Measurements from ENCODE around the gene DTNA. TPM values are rescaled to one million over a fixed set of nuclear protein-coding genes. Genes with fewer than 3 reads are reported as not detected.
A peak's percentile ranks its signal among the peaks of the same experiment; 100 is the strongest.

DTNA gene
- total RNA-seq, 2 experiments from 2014 or later, result 0.48 to 0.53 TPM

DNA sequence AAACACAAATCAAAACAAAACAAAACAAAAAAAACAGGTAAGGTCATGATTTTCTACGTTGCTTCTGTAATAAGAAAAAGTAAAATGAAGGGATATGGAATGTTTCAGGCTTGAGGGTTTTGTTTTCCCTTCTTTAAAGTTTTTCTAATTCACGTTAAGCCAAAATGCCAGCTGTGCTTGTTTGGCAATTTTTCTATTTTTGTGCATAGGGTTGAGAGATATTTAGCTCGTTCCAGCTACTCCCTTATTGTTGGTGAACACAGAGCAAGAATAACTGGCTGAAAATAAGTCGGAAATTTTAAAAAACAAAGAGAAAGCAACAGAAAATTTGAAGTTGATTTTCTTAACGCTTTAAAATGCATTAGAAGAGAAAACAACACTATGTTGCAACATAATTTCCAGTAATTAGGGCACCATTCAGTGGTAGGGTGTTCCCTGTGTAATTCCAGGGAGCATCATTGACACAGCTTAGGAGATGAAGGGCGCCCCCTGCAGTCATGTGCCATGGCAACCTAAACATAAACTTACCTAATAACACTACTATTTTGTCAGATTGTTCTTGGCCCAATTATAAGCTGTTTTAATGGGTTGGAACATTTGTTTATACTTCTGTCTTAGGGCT, 99.5 kb downstream of the DTNA start:
- no peak overlapping the region for H3K4me3 Mint-ChIP-seq

DNA sequence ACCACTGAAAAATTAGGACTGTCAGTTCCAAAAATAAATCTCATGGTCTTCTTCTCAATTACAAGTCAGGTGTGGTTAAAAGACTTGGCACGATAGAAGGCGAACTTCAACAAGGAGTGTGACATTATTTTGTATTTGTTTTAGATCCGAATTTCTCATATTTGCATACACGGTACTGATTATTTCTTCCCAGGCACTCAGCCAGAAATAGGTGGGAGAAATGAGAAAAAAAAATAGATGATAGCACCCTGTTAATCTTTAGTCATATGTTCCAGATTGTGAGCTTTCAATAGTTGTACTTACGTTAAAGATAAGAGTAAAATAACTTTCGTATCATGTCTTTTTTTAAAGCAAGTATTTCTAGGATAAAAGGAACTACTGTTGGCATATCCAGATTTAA, 106.1 kb downstream of the DTNA start:
- Mint-ChIP-seq H3K27ac (no peak overlapping the region), H3K9me3 (ENCODE audit: low read depth) (no peaks in the 10 kb centered on the region)

More for the DNA sequence above, 99.5 kb downstream of the DTNA start:
- no peak overlapping the region for H3K27ac Mint-ChIP-seq
- CTCF ChIA-PET, result no interaction called here
- intact Hi-C loops (cut with DNase I, micrococcal nuclease), result no loop called here
- peaks cover 2% of the 10 kb centered on the region for H3K4me1 Mint-ChIP-seq
- POLR2A ChIA-PET, result no interaction called here
- no peaks in the 10 kb centered on the region for H3K9me3 Mint-ChIP-seq (ENCODE audit: low read depth)
- H3K36me3 Mint-ChIP-seq (ENCODE audit: low read depth), result no peaks in the 10 kb centered on the region
- ATAC-seq, result no peak
- H3K27me3 Mint-ChIP-seq, result peaks cover 19% of the 10 kb centered on the region
- DNase-seq, result peak; percentile 38

DNA sequence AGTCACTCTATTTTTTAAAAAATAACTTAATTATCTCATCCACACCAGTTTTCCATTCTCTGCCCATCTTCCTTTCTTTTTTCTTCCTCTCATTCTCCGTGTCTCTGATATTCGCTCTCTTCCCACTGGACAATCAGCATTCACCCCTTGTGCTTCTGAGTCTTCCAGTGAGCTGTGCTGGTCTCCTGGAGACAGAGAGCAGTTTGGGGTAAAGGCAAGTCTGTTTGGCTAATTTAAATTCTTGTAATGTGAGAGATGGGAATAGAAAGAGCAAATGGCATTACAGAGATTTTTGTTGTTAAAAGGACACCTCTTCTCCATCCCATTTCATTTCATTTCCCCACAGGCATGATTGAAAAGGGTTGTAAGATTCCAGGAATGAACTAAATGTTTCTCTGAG, 107.5 kb downstream of the DTNA start:
- no peaks in the 10 kb centered on the region for H3K36me3 Mint-ChIP-seq (ENCODE audit: low read depth)
- DNase-seq (no peak), ATAC-seq (no peak)
- no peaks in the 10 kb centered on the region for H3K9me3 Mint-ChIP-seq (ENCODE audit: low read depth)
- ChIA-PET CTCF (no interaction called here), POLR2A (no interaction called here)
- no peaks in the 10 kb centered on the region for H3K4me1 Mint-ChIP-seq
- intact Hi-C loops (cut with DNase I, micrococcal nuclease), result no loop called here
- no peak overlapping the region for H3K27ac Mint-ChIP-seq
- peaks cover 10% of the 10 kb centered on the region for H3K27me3 Mint-ChIP-seq
- H3K4me3 Mint-ChIP-seq, result no peak overlapping the region

More for the DNA sequence above, 106.1 kb downstream of the DTNA start:
- H3K4me1 Mint-ChIP-seq, result no peaks in the 10 kb centered on the region
- ATAC-seq (no peak), DNase-seq (no peak)
- H3K4me3 Mint-ChIP-seq, result no peak overlapping the region
- no peaks in the 10 kb centered on the region for H3K36me3 Mint-ChIP-seq (ENCODE audit: low read depth)
- ChIA-PET CTCF (interaction anchor here (1.1 kb wide), 1 partner anchor 8 kb away, joined by 3 read pairs; no protein-coding TSS in a partner anchor), POLR2A (no interaction called here)
- intact Hi-C loops (cut with DNase I, micrococcal nuclease), result no loop called here
- H3K27me3 Mint-ChIP-seq, result peaks cover 13% of the 10 kb centered on the region

DNA sequence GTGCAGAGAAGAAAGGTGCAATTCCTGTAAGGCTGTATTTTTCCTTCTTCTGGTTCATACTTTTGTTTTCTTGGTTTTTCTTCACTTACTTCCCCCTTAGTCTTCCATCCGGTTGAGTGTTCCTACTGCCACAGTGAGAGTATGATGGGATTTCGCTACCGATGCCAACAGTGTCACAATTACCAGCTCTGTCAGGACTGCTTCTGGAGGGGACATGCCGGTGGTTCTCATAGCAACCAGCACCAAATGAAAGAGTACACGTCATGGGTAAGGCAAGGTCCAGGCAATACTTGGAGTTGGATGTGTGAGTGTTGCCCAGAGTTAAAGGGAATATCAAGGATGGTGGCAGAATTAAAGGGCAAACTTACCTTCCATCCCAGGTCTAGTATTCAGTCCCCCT, 108.0 kb downstream of the DTNA start:
- Mint-ChIP-seq H3K27ac (no peak overlapping the region), H3K4me1 (no peaks in the 10 kb centered on the region)

DNA sequence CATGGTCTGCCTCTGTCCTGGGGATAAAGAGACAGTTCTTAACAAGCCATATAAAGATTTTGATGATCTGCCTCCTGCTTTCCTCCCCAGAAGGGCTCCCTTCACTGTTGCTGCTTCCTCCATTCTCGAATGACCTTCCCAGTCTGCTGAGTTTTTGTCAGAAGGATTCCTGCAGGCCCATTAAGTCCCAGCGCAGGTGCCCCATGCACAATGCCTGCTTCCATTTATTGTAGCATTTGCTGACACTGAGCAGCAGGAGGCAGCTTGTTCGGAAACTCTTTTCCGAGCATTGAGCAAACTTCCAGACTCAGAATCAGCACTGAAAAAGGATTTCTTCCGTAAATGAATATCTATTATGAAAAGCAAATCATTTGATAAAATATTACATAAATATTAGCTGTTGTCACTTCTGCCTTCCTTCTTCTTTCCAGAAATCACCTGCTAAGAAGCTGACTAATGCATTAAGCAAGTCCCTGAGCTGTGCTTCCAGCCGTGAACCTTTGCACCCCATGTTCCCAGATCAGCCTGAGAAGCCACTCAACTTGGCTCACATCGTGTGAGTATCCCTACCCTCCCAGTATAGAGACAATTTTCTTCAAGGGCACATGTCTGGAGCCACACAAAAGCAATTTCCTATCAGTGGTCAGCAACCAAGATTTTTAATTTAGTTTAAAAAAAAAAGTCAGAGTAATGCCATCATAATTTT, 110.4 kb downstream of the DTNA start:
- ATAC-seq (no peak), DNase-seq (no peak)
- Mint-ChIP-seq H3K9me3 (ENCODE audit: low read depth) (no peaks in the 10 kb centered on the region), H3K4me1 (no peaks in the 10 kb centered on the region), H3K27ac (no peak overlapping the region), H3K27me3 (peaks cover 8% of the 10 kb centered on the region), H3K36me3 (ENCODE audit: low read depth) (no peaks in the 10 kb centered on the region), H3K4me3 (no peak overlapping the region)
- intact Hi-C loops (cut with DNase I, micrococcal nuclease), result no loop called here
- POLR2A ChIA-PET, result interaction anchor here (0.6 kb wide), 1 partner anchor 38 kb away, joined by 3 read pairs; no protein-coding TSS in a partner anchor
- CTCF ChIA-PET, result no interaction called here

More for the DNA sequence above, 108.0 kb downstream of the DTNA start:
- CTCF ChIA-PET, result no interaction called here
- Mint-ChIP-seq H3K9me3 (ENCODE audit: low read depth) (no peaks in the 10 kb centered on the region), H3K27me3 (peaks cover 9% of the 10 kb centered on the region), H3K4me3 (no peak overlapping the region), H3K36me3 (ENCODE audit: low read depth) (no peaks in the 10 kb centered on the region)
- intact Hi-C loops (cut with DNase I, micrococcal nuclease), result no loop called here
- no peak for DNase-seq
- ATAC-seq, result no peak
- POLR2A ChIA-PET, result no interaction called here

DNA sequence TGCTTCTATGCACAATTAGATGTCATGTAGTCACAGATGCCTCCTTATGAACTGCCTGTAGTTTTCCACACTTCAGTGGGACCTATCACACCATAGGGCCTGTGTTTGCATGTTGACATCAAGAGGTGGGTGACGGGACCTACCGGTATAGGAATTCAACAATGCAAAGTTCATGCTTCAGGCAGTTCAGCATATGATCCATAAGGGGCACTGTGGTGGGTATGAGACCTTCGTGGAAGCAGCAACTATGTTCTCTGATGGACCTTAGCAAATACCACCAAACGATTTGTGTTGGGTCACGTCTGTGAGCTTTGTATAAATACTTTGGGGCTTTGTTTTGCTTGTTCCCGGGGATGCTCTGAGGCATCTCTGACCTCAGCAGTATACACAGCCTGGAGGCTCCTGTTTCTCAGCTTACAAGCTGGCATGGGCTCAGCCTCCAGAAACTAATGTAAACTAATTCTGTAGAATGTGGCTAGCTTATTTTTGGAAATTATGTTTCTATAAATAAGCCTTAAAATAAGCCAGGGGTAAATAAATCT, 111.6 kb downstream of the DTNA start:
- Mint-ChIP-seq H3K4me1 (no peaks in the 10 kb centered on the region), H3K4me3 (no peak overlapping the region), H3K9me3 (ENCODE audit: low read depth) (no peaks in the 10 kb centered on the region), H3K27ac (no peak overlapping the region), H3K36me3 (ENCODE audit: low read depth) (no peaks in the 10 kb centered on the region), H3K27me3 (peaks cover 8% of the 10 kb centered on the region)
- ATAC-seq, result no peak
- ChIA-PET POLR2A (no interaction called here), CTCF (interaction anchor here (0.6 to 1.3 kb wide), 2 partner anchors 9 to 682 kb away, joined by 3 read pairs; no protein-coding TSS in a partner anchor)
- DNase-seq, result no peak
- intact Hi-C loops (cut with DNase I, micrococcal nuclease), result no loop called here

DNA sequence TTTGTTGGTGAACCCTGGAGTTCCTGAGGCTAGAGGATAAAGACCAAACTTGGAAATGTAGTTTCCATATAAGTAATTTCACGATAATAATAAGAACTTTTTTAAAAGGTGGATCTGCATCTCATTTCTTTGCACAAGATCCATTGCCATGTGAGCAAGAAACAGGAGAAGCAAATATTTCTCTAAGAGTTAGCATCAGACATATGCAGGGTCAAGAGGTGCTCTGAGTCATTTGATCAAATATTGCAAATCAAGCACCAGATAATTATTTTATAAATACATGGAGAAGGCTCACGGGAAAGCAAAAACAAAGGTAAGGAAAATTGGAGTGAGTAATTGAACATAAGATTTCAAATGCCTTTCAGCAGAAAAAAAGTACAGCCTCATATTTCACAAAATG, 118.0 kb downstream of the DTNA start:
- ChIA-PET CTCF (no interaction called here), POLR2A (no interaction called here)
- no peak overlapping the region for H3K4me3 Mint-ChIP-seq
- H3K27ac Mint-ChIP-seq, result no peak overlapping the region
- no peaks in the 10 kb centered on the region for H3K4me1 Mint-ChIP-seq
- ATAC-seq, result no peak
- DNase-seq, result no peak
- intact Hi-C loops (cut with DNase I, micrococcal nuclease), result no loop called here
- H3K36me3 Mint-ChIP-seq (ENCODE audit: low read depth), result no peaks in the 10 kb centered on the region
- no peaks in the 10 kb centered on the region for H3K9me3 Mint-ChIP-seq (ENCODE audit: low read depth)
- peaks cover 4% of the 10 kb centered on the region for H3K27me3 Mint-ChIP-seq

DNA sequence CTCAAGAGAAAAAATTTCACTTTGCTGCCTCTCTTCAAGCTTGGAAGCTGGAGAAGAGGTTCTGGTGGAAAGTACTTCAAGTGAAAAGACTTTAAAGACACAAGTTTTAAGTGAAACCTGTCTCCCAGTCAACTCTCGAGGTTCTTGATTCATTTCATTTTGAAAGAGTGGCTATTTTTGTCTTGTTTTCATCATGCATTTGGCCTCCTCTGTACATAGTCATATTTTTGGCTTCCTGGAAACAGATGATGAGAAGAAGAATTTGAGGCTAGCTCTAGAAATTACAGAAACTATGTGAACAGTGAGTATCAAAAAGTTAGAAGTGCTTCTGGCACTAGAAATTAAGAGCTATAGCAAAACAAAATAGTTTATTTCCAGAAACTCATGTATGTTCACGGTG, 124.8 kb downstream of the DTNA start:
- Mint-ChIP-seq H3K27me3 (peaks cover 9% of the 10 kb centered on the region), H3K4me3 (no peak overlapping the region), H3K9me3 (ENCODE audit: low read depth) (peaks cover 4% of the 10 kb centered on the region), H3K36me3 (ENCODE audit: low read depth) (peaks cover 3% of the 10 kb centered on the region), H3K4me1 (peaks cover 17% of the 10 kb centered on the region), H3K27ac (peak overlapping the region; percentile 87)
- ChIA-PET POLR2A (no interaction called here), CTCF (interaction anchor here (0.6 kb wide), 1 partner anchor 41 kb away, joined by 3 read pairs; no protein-coding TSS in a partner anchor)
- DNase-seq, result no peak
- peak; percentile 91 for ATAC-seq
- intact Hi-C loops (cut with DNase I, micrococcal nuclease), result loop anchor here (1.0 to 2.0 kb wide), 3 partner anchors 25 to 31 kb away; no protein-coding TSS in a partner anchor

DNA sequence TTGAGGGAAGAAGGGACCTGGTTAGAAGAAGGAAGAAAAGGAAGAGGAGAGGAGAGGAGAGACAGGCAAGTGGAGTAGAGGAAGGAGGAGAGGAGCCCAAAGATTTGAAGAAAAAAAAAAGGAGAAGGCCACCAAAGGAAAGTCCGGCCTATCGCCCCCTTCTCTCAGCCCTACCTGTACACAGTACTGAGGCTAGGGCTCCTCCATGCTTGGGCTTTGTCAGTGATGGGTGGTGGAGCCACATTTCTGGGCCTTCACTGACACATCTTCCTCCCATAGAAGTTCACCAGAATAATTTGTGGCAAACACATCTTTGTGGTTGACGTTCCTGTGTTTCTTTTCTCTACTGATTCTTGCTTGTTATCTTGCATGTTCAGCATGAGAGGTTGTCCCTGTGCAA, 125.4 kb downstream of the DTNA start:
- Mint-ChIP-seq H3K4me1 (peaks cover 17% of the 10 kb centered on the region), H3K27ac (peak overlapping the region; percentile 87), H3K9me3 (ENCODE audit: low read depth) (peaks cover 4% of the 10 kb centered on the region), H3K36me3 (ENCODE audit: low read depth) (peaks cover 3% of the 10 kb centered on the region), H3K27me3 (peaks cover 11% of the 10 kb centered on the region), H3K4me3 (no peak overlapping the region)
- POLR2A ChIA-PET, result no interaction called here
- intact Hi-C loops (cut with DNase I, micrococcal nuclease), result loop anchor here (1.0 to 2.0 kb wide), 3 partner anchors 25 to 31 kb away; no protein-coding TSS in a partner anchor
- CTCF ChIA-PET, result interaction anchor here (0.6 kb wide), 1 partner anchor 40 kb away, joined by 3 read pairs; no protein-coding TSS in a partner anchor
- peak; percentile 24 for ATAC-seq
- DNase-seq, result no peak

DNA sequence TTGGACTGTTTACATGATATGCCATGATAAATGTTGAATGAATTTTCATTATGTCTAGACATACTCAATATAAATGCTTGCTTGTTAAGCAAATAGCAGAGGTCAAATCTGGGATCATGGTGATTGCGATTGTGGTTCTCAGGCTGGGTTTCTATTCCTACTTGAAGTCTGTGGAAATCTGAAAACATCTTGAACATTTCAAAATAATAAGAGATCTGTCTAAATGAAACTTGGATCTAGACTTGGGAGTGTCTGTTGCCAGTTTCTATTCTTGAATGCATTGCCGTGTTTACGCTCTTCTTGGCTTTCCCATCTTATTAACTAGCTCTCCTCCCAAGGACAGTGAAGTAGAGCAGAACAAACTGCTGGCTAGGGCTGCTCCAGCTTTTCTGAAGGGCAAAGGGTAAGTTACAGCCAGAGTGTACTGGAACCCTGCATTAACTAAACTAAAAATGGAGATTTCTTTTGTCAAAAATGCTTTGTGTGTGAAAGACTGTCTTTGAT, 127.7 kb downstream of the DTNA start:
- CTCF ChIA-PET, result no interaction called here
- Mint-ChIP-seq H3K4me1 (peaks cover 17% of the 10 kb centered on the region), H3K27ac (no peak overlapping the region), H3K36me3 (ENCODE audit: low read depth) (peaks cover 3% of the 10 kb centered on the region), H3K4me3 (no peak overlapping the region), H3K27me3 (peaks cover 19% of the 10 kb centered on the region), H3K9me3 (ENCODE audit: low read depth) (peaks cover 4% of the 10 kb centered on the region)
- POLR2A ChIA-PET, result no interaction called here
- DNase-seq, result no peak
- no peak for ATAC-seq
- intact Hi-C loops (cut with DNase I, micrococcal nuclease), result no loop called here

DNA sequence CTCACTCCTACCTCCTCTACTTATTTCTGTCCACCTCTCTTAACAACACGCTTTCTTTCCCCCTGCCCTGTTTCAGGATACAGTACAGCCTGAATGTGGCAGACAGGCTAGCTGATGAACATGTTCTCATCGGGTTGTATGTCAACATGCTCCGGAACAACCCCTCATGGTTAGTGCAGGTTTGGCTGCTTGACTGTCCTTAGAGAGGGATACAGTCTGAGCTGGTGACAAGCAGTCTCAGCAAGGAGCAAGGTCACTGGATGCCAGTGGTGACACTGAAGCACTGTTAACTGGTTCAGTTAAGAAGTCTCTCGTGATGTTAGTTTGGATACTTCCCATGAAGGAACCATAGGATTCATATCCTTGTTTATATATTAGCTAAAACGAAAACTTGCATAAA, 128.6 kb downstream of the DTNA start:
- intact Hi-C loops (cut with DNase I, micrococcal nuclease), result no loop called here
- Mint-ChIP-seq H3K27me3 (peaks cover 17% of the 10 kb centered on the region), H3K4me1 (peaks cover 17% of the 10 kb centered on the region), H3K27ac (no peak overlapping the region), H3K9me3 (ENCODE audit: low read depth) (peaks cover 4% of the 10 kb centered on the region), H3K36me3 (ENCODE audit: low read depth) (peaks cover 3% of the 10 kb centered on the region), H3K4me3 (no peak overlapping the region)
- ChIA-PET POLR2A (no interaction called here), CTCF (no interaction called here)
- DNase-seq (no peak), ATAC-seq (no peak)
